H7 (cell line): Measurements from ENCODE around the gene TNFSF15. TPM values are rescaled to one million over a fixed set of nuclear protein-coding genes. Genes with fewer than 3 reads are reported as not detected.

Experiments
- DNase-seq: peaks from one replicate; pipeline ENCODE4 v3.0.0; 2012
- H3K27me3 ChIP-seq: 2 replicates; pipeline ENCODE4 v1.6.0; 2011; ENCODE audit warnings: mild to moderate bottlenecking, low read length; ENCODE audit not compliant: control insufficient read depth, insufficient read depth
- H3K36me3 ChIP-seq: replicated peaks from 2 replicates; pipeline ENCODE4 v1.5.1; 2011; ENCODE audit warnings: low read length; ENCODE audit not compliant: control insufficient read depth, insufficient read depth
- H3K4me3 ChIP-seq: 2 replicates; pipeline ENCODE4 v1.5.1; 2011; ENCODE audit warnings: low read depth, mild to moderate bottlenecking, control low read depth, low read length, moderate library complexity; ENCODE audit not compliant: insufficient read depth
- total RNA-seq: library from RNA; depleted of rRNA; stranded (reverse); fragments of >200 nt; shearing (Covaris generic); gene quantifications from 2 replicates; pipeline ENCODE4 v1.2.3, GENCODE V29; 2014; rRNA removed

The TNFSF15 gene
- not detected in 2 replicates for total RNA-seq

- Histone ChIP-seq H3K4me3 (no peak within 1 kb of the TSS), H3K36me3 (no peaks in the 10 kb centered on the region), H3K27me3 (no peaks in the 10 kb centered on the region; the same call in 1 of the 2 replicates)
- peak; percentile 49 for DNase-seq
Observed at GRCh38 chr9:114805670-114806525, at the start of gene TNFSF15. Gene TNFSF15, minus strand, starts transcription at chr9:114806039. Its CDS starts 27 bp downstream, at chr9:114806012.

GRCh38 chr9:114855488-114855887 lies 49.6 kb upstream of the TNFSF15 start:
- no peak overlapping the region for H3K4me3 ChIP-seq
- no peak for DNase-seq
- H3K27me3 ChIP-seq = no peaks in the 10 kb centered on the region

GRCh38 chr9:114854736-114855355 lies 49.0 kb upstream of the TNFSF15 start:
- Histone ChIP-seq H3K36me3 (no peaks in the 10 kb centered on the region), H3K4me3 (no peak overlapping the region), H3K27me3 (no peaks in the 10 kb centered on the region)
- DNase-seq = no peak

More at GRCh38 chr9:114855488-114855887, 49.6 kb upstream of the TNFSF15 start:
- no peaks in the 10 kb centered on the region for H3K36me3 ChIP-seq

GRCh38 chr9:114853071-114853855 lies 47.4 kb upstream of the TNFSF15 start:
- H3K4me3 ChIP-seq = no peak overlapping the region
- no peaks in the 10 kb centered on the region for H3K36me3 ChIP-seq
- H3K27me3 ChIP-seq = no peaks in the 10 kb centered on the region
- DNase-seq = no peak

GRCh38 chr9:114852050-114852594 lies 46.3 kb upstream of the TNFSF15 start:
- DNase-seq = no peak
- Histone ChIP-seq H3K27me3 (no peaks in the 10 kb centered on the region), H3K4me3 (no peak overlapping the region), H3K36me3 (no peaks in the 10 kb centered on the region)

GRCh38 chr9:114851306-114851705 lies 45.5 kb upstream of the TNFSF15 start:
- H3K4me3 ChIP-seq = no peak overlapping the region
- no peaks in the 10 kb centered on the region for H3K36me3 ChIP-seq
- no peak for DNase-seq
- no peaks in the 10 kb centered on the region for H3K27me3 ChIP-seq

- no peak overlapping the region for H3K4me3 ChIP-seq
- peak; percentile 8 for DNase-seq
- no peaks in the 10 kb centered on the region for H3K27me3 ChIP-seq
- H3K36me3 ChIP-seq = no peaks in the 10 kb centered on the region
Observed at GRCh38 chr9:114850871-114851270, 45.0 kb upstream of the TNFSF15 start.

GRCh38 chr9:114849450-114849849 lies 43.6 kb upstream of the TNFSF15 start:
- Histone ChIP-seq H3K27me3 (no peaks in the 10 kb centered on the region), H3K36me3 (no peaks in the 10 kb centered on the region), H3K4me3 (no peak overlapping the region)
- no peak for DNase-seq

GRCh38 chr9:114847492-114848417 lies 41.9 kb upstream of the TNFSF15 start:
- Histone ChIP-seq H3K4me3 (no peak overlapping the region), H3K36me3 (no peaks in the 10 kb centered on the region), H3K27me3 (no peaks in the 10 kb centered on the region)
- DNase-seq = no peak

GRCh38 chr9:114845373-114845772 lies 39.5 kb upstream of the TNFSF15 start:
- H3K4me3 ChIP-seq = no peak overlapping the region
- H3K27me3 ChIP-seq = no peaks in the 10 kb centered on the region
- no peaks in the 10 kb centered on the region for H3K36me3 ChIP-seq
- DNase-seq = no peak

GRCh38 chr9:114844766-114845165 lies 38.9 kb upstream of the TNFSF15 start:
- Histone ChIP-seq H3K27me3 (no peaks in the 10 kb centered on the region), H3K36me3 (no peaks in the 10 kb centered on the region), H3K4me3 (no peak overlapping the region)
- no peak for DNase-seq

- DNase-seq = no peak
- H3K36me3 ChIP-seq = no peaks in the 10 kb centered on the region
- no peaks in the 10 kb centered on the region for H3K27me3 ChIP-seq
- no peak overlapping the region for H3K4me3 ChIP-seq
Observed at GRCh38 chr9:114837923-114838322, 32.1 kb upstream of the TNFSF15 start.

GRCh38 chr9:114836769-114837168 lies 30.9 kb upstream of the TNFSF15 start:
- Histone ChIP-seq H3K36me3 (no peaks in the 10 kb centered on the region), H3K4me3 (no peak overlapping the region), H3K27me3 (no peaks in the 10 kb centered on the region)
- no peak for DNase-seq
